Skeletal muscle tissue (tissue), 4 donors: ENCODE measurements around the gene DSE. TPM values are rescaled to one million over a fixed set of nuclear protein-coding genes. Genes with fewer than 3 reads are reported as not detected.

Source experiments
- H3K27ac ChIP-seq: one replicate; pipeline ENCODE4 v1.7.0; 2013; ENCODE audit warnings: mild to moderate bottlenecking, low read depth, low read length, inconsistent platforms
- H3K27me3 ChIP-seq, 3 donors: one replicate each; pipeline ENCODE4 v1.7.0; 2013; ENCODE audit warnings: low read length in 3 of 3; ENCODE audit not compliant: control insufficient read depth in 3 of 3, insufficient read depth in 3 of 3
- H3K36me3 ChIP-seq, 3 donors: one replicate each; pipeline ENCODE4 v1.7.0; 2013; ENCODE audit warnings: low read length in 3 of 3; ENCODE audit not compliant: control insufficient read depth in 3 of 3, insufficient read depth in 3 of 3
- H3K4me1 ChIP-seq, 3 donors: one replicate each; pipeline ENCODE4 v1.7.0; 2013; ENCODE audit warnings: low read length in 3 of 3, mild to moderate bottlenecking in 3 of 3; ENCODE audit not compliant: control insufficient read depth in 3 of 3, insufficient read depth in 3 of 3
- H3K4me3 ChIP-seq, 3 donors: one replicate each; pipeline ENCODE4 v1.7.0; 2013; ENCODE audit warnings: low read length in 3 of 3
- H3K9ac ChIP-seq, 3 donors: one replicate each; pipeline ENCODE4 v1.7.0; 2013; ENCODE audit warnings: low read length in 3 of 3, mild to moderate bottlenecking in 3 of 3, moderate library complexity in 2 of 3, low read depth in 1 of 3
- H3K9me3 ChIP-seq, 3 donors: one replicate each; pipeline ENCODE4 v1.7.0; 2013; ENCODE audit warnings: low read length in 3 of 3; ENCODE audit not compliant: control insufficient read depth in 3 of 3
- total RNA-seq: library from RNA; depleted of rRNA; stranded (reverse); fragments of >200 nt; gene quantifications from one replicate; pipeline ENCODE4 v1.2.3, GENCODE V29; 2014
- donor health status: Osteomylitis.

Gene DSE
- total RNA-seq, 1 donor from 2014 or later: 26.1 TPM

DNA sequence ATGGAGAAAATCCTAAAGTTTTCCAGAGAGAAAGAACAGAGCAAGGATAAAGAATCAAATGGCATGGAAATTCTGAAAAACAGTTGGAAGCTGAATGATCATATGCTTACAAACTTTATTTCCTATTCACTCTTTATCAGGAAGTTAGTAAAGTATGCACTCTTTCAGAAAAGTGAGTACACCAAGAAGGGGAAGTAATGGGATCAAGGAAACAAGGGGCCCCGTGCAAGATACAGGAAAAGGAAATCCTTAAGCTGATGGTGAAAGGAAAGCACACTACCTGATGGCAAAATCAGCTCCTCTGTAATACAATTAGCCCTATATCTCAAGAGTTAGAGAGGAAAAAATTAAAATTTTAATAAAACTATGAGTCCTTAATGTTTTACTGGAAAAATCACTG is 104.4 kb downstream of the DSE start:
- H3K4me1 ChIP-seq: no peaks in the 10 kb centered on the region
- no peak overlapping the region for H3K9ac ChIP-seq
- H3K36me3 ChIP-seq: no peaks in the 10 kb centered on the region
- H3K27ac ChIP-seq: no peak overlapping the region
- H3K9me3 ChIP-seq: no peaks in the 10 kb centered on the region
- H3K4me3 ChIP-seq: no peak overlapping the region
- H3K27me3 ChIP-seq: no peaks in the 10 kb centered on the region

DNA sequence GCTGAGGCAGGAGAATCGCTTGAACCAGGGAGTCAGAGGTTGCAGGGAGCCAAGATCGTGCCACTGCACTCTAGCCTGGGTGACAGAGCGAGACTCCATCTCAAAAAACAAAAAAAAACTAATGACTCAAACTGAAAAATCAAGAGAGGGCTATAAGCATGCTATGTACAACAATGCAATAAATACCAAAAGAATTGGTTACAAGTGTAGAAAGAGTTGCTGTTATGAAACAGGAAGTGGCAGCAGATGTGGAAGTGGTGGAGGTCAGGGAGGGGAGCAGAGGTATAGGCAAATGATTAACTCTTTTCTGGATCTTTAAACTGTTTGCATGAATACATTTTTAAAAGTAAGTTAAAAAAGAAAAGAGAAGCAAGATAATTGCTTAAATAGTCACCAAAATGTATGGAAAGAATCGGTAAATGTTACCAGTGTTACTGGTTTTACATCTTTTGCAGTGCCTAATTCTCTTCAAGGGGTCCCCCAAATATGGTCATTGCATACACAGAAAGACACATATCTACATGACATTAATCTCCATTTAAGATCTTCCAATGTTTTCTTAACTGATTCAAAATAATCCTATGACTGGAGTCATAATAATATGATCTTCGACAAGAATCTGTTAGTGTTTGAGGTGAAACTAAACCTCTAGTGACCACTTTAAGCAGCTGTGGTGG is 105.4 kb downstream of the DSE start:
- H3K27me3 ChIP-seq: no peaks in the 10 kb centered on the region
- no peak overlapping the region for H3K4me3 ChIP-seq
- no peaks in the 10 kb centered on the region for H3K36me3 ChIP-seq
- H3K4me1 ChIP-seq: no peaks in the 10 kb centered on the region
- H3K9ac ChIP-seq: no peak overlapping the region
- no peak overlapping the region for H3K27ac ChIP-seq
- no peaks in the 10 kb centered on the region for H3K9me3 ChIP-seq

DNA sequence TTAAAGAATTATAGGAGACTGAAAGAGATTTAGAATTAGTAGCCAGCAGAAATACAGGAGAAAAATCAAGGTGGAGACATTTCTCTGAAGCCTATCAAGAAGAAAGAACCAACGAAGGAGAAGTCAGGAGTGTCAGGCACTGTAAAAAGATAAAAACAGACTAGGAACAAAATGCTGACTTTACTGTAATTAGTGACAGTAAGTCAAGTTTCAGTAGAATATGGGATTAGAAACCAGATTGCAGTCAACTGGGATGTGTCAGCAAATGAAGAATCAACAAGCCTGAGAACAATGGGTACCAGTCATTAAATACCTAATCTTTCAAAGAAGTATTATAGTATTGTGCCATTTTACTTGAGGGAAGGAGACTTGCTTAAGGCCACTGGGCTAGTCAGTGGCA is 112.0 kb downstream of the DSE start:
- H3K27ac ChIP-seq: no peak overlapping the region
- no peaks in the 10 kb centered on the region for H3K27me3 ChIP-seq
- H3K36me3 ChIP-seq: no peaks in the 10 kb centered on the region
- H3K9ac ChIP-seq: no peak overlapping the region
- no peaks in the 10 kb centered on the region for H3K9me3 ChIP-seq
- H3K4me3 ChIP-seq: no peak overlapping the region
- H3K4me1 ChIP-seq: no peaks in the 10 kb centered on the region

DNA sequence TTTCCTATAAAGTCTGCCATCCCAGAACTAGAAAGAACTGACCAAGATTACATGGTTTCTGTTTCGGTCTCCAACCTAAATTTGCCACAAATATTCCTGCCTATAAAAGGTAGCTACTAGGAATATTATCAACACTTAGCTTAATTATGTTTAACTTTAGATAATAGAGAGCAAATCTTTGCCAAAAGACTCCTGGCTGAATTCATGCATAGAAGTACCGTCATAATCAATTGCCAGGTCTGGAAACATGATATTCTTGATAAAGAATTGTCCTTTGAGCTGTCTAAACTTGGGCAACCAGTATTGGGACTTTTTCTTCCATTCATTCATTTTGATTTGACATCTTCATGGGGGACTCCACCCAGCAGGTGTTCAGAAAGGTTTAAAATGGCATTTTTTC is 112.9 kb downstream of the DSE start:
- Histone ChIP-seq H3K4me3 (no peak overlapping the region), H3K4me1 (no peaks in the 10 kb centered on the region), H3K9me3 (no peaks in the 10 kb centered on the region), H3K36me3 (no peaks in the 10 kb centered on the region), H3K9ac (no peak overlapping the region), H3K27me3 (no peaks in the 10 kb centered on the region), H3K27ac (no peak overlapping the region)

DNA sequence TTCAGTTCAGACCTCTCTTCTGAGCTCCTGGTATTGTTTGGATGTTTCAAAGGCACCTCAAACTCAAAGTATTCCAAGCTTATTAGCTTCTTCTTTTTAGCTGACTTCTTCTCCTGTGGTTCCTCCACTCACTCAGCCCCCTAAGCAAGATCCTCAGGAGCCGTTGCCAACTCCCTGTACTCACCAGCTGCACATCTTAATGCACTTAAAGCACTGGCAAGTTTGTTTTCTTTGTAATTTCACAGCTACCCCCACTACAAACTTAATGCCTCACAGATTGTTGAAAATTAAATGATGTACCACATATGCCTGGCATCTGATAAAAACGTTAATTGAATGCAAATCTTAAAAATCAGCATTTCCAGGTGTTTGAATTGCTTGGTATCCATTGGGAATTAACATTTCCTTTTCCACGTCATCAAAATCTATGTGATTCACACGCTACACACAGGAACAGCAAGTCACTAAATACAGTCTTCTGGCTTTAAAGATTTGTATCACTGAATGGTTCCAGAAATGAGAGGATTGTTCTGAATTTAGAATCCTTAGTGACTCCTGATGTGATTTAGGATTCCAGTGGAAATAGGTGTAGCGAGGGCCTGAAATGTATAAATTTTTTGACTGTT is 114.9 kb downstream of the DSE start:
- Histone ChIP-seq H3K9me3 (no peaks in the 10 kb centered on the region), H3K27me3 (no peaks in the 10 kb centered on the region), H3K4me3 (no peak overlapping the region), H3K9ac (no peak overlapping the region), H3K27ac (no peak overlapping the region), H3K36me3 (no peaks in the 10 kb centered on the region), H3K4me1 (no peaks in the 10 kb centered on the region)

DNA sequence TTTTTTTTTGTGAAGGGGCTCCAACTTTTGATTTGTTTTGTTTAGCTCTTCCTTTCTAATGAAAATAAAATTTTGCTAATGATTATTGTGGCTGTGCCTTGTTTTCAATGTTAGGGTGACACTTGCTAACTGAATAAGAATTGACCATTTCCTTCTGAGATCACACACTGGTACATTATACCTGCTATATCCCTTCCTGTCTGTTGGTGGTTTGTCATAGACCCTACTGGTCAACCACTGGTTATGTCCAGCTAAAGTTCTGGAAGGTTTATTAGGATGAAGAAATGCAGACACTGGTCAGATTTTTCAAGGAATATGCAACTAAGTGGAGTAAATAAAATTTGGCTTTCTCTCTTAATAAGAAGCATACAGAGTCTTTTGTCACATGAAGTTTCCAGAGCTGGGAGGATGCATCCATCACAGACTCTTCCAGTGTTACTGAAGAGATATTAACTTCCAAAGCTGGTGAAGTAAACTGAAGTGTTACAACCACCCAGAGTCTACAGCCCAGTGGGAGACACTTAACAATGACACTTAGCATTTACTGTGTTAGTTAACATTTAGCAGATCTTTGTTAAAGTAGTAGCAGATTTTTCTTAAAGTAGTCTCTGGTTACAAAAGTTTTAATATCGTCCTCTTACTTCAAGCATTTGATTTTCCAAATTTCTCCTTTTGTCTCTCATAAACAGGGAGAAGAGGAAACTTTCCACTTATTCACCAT is 121.0 kb downstream of the DSE start:
- Histone ChIP-seq H3K9me3 (no peaks in the 10 kb centered on the region), H3K36me3 (no peaks in the 10 kb centered on the region), H3K4me3 (no peak overlapping the region), H3K27me3 (no peaks in the 10 kb centered on the region), H3K9ac (no peak overlapping the region), H3K4me1 (no peaks in the 10 kb centered on the region), H3K27ac (no peak overlapping the region)

DNA sequence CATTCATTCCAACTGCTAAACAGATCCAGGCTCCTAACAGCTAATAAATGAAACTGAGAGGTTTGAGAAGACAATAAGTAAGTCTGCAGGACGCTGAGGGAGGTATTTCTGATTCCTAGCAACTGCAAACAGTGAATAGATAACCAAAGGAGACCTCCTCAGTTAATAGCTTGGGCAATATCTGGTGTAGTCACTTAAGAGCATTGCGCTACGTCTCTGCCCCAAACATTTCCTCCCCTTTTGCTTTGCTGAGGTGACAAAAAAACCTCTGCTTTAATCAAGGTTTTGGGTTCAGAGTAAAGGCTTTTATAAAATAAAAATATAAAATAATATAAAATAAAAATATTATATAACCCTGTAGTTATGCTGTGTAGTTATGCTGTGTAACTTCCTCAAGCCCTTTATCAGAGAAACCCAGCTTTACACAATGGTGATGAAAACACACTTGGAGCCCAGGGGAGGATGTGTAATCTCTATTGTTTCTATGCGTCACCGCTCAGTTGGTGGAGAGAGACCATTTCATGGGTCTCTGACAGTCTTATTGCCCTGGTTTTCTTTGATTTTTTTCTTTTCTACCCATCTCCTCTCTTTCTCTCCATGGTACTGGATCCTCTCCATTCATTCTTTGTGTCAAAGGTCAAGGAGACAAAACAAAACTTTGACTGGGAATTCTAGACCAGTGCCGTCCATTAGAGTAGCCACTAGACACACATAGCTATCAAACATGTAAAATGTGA is 121.8 kb downstream of the DSE start:
- Histone ChIP-seq H3K9ac (no peak overlapping the region), H3K4me3 (no peak overlapping the region), H3K27ac (no peak overlapping the region), H3K27me3 (no peaks in the 10 kb centered on the region), H3K9me3 (no peaks in the 10 kb centered on the region), H3K36me3 (no peaks in the 10 kb centered on the region), H3K4me1 (no peaks in the 10 kb centered on the region)

Other genes starting within 250 kb of the DSE start
- 0.52 TPM for gene COL10A1, start 244.8 kb upstream of the DSE start, total RNA-seq
- gene TSPYL4, start 116.9 kb upstream of the DSE start, total RNA-seq: 8.4 TPM
- gene TSPYL1, start 91.0 kb upstream of the DSE start, total RNA-seq: 79.9 TPM
- 8.9 TPM for gene CALHM6, start 90.4 kb downstream of the DSE start, total RNA-seq
- gene CALHM5, start 140.7 kb downstream of the DSE start, total RNA-seq: 4.2 TPM
- gene TRAPPC3L, start 174.7 kb downstream of the DSE start, total RNA-seq: 0.52 TPM
- not detected for gene CALHM4, start 182.8 kb downstream of the DSE start, total RNA-seq
- 8.9 TPM for gene RWDD1, start 200.6 kb downstream of the DSE start, total RNA-seq
- gene RSPH4A, start 245.5 kb downstream of the DSE start, total RNA-seq: 0.52 TPM